RWPE2 (cell line): ENCODE results near the gene SHROOM2.

ENCODE experiments used
- ATAC-seq: fragments of 200-7000 bp; cut with Tn5 transposase; 3 replicates; pipeline ENCODE4 v1.9.1; 2021; ENCODE audit warnings: low read depth
- DNase-seq: peaks from one replicate; pipeline ENCODE4 v3.0.0-alpha.2; 2020; ENCODE audit warnings: low spot score
- H3K27ac ChIP-seq: fragments of 450-650 bp; 2 replicates; pipeline ENCODE4 v1.5.1; 2017; ENCODE audit warnings: mild to moderate bottlenecking; ENCODE audit not compliant: poor library complexity, severe bottlenecking
- H3K27me3 ChIP-seq: fragments of 250-450 bp; sonication (Bioruptor Pico); 2 replicates; pipeline ENCODE4 v1.5.1; 2021; ENCODE audit warnings: mild to moderate bottlenecking, moderate library complexity; ENCODE audit not compliant: insufficient read depth, poor library complexity, severe bottlenecking
- H3K36me3 ChIP-seq: fragments of 250-450 bp; sonication (Bioruptor Pico); 2 replicates; pipeline ENCODE4 v1.5.1; 2020; ENCODE audit warnings: low read depth, mild to moderate bottlenecking, moderate library complexity
- H3K4me1 ChIP-seq: fragments of 250-450 bp; sonication (Bioruptor Pico); 2 replicates; pipeline ENCODE4 v1.5.1; 2021; ENCODE audit warnings: mild to moderate bottlenecking, moderate library complexity; ENCODE audit not compliant: insufficient read depth, poor library complexity, severe bottlenecking
- H3K4me3 ChIP-seq: fragments of 250-450 bp; sonication (Bioruptor Pico); 2 replicates; pipeline ENCODE4 v1.5.1; 2021; ENCODE audit warnings: mild to moderate bottlenecking, moderate library complexity; ENCODE audit not compliant: severe bottlenecking
- H3K9me3 ChIP-seq: fragments of 250-450 bp; sonication (Bioruptor Pico); 2 replicates; pipeline ENCODE4 v1.5.1; 2021; ENCODE audit warnings: mild to moderate bottlenecking, moderate library complexity; ENCODE audit not compliant: severe bottlenecking
- TF ChIP-seq, protein P1 (sequence below): fragments of 450-650 bp; IDR thresholded peaks from one replicate; pipeline ENCODE4 v1.5.1; 2017; ENCODE audit warnings: mild to moderate bottlenecking, moderate library complexity; ENCODE audit not compliant: poor library complexity, severe bottlenecking

The SHROOM2 gene

DNA sequence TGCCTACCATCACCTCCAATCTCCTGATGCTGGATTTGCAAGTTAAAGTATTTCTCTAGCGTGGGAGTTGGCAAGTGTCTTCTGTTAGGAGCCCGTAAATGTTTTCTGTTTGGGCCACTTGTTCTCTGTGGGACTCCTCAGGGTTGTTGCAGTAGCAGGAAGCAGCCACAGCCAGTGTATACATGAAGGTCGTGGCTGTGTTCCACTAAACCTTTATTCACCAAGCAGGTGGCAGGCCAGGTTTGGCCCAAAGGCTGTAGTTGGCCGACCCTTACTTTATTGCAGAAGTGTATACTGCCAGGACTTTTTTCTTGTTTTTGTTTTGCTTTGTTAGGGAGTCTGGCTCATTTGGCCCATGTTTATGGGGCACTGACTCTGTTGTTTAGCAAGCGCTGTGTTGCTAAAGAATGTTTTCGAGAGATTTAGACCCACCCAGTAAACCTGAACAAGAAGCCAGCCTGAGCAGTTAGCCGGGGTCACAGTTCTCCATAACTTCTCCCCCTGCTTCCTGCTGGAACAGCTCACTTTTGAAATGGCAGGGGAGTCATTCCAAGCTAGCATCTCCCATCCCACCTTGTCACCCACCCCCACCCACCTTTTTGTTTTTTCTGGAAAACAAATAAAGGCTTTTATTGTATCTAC lies 58.8 kb downstream of the SHROOM2 start:
- TF ChIP-seq, protein P1, sequence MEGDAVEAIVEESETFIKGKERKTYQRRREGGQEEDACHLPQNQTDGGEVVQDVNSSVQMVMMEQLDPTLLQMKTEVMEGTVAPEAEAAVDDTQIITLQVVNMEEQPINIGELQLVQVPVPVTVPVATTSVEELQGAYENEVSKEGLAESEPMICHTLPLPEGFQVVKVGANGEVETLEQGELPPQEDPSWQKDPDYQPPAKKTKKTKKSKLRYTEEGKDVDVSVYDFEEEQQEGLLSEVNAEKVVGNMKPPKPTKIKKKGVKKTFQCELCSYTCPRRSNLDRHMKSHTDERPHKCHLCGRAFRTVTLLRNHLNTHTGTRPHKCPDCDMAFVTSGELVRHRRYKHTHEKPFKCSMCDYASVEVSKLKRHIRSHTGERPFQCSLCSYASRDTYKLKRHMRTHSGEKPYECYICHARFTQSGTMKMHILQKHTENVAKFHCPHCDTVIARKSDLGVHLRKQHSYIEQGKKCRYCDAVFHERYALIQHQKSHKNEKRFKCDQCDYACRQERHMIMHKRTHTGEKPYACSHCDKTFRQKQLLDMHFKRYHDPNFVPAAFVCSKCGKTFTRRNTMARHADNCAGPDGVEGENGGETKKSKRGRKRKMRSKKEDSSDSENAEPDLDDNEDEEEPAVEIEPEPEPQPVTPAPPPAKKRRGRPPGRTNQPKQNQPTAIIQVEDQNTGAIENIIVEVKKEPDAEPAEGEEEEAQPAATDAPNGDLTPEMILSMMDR: no peak
- Histone ChIP-seq H3K27ac (peak overlapping the region; percentile 71), H3K27me3 (no peaks in the 10 kb centered on the region), H3K36me3 (no peaks in the 10 kb centered on the region), H3K4me1 (peaks cover 13% of the 10 kb centered on the region), H3K9me3 (no peaks in the 10 kb centered on the region), H3K4me3 (no peak overlapping the region)
- DNase-seq (no peak), ATAC-seq (no peak)

DNA sequence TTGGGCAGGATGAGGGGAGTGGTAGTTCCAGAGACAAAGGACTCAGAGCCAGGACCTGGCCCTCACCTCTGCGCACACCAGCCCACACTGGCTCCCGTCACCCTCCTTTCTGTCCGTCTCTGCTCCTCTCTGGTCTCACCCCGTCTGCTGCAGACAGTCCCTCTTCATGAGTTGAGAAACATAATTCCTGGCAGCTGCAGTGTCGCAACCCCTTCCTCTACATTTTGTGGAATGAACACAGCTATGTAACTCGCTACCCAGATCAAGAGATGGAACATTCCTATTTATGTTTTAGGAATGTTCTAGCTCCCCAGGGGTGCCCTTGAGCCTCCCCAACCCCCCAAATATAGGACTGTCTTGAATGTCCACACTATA lies 59.3 kb downstream of the SHROOM2 start:
- peaks cover 13% of the 10 kb centered on the region for H3K4me1 ChIP-seq
- DNase-seq: no peak
- H3K27ac ChIP-seq: peak overlapping the region; percentile 71
- peak; percentile 54 for ATAC-seq
- no peaks in the 10 kb centered on the region for H3K27me3 ChIP-seq
- no peaks in the 10 kb centered on the region for H3K9me3 ChIP-seq
- TF ChIP-seq, protein P1: no peak
- no peaks in the 10 kb centered on the region for H3K36me3 ChIP-seq
- no peak overlapping the region for H3K4me3 ChIP-seq

DNA sequence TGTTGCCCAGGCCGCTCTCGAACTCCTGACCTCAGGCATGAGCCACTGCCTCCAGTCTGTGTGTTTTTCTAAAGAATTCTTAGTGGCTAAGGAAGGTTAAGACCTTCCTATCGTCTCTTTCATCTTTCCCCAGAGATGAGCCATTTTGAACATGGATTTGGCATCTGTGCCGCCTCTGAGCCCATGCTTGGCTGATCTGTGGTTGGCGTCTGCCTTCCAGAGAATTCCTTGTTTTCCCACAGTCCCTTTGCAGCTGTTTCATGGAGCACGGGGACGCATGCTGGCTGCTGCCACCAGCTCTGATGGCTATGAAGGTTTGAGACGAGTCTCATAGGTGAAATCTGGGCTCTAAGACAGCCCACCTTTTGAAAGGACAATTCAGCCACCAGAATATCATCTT lies 60.4 kb downstream of the SHROOM2 start:
- Histone ChIP-seq H3K9me3 (no peaks in the 10 kb centered on the region), H3K27me3 (no peaks in the 10 kb centered on the region), H3K4me3 (no peak overlapping the region), H3K36me3 (no peaks in the 10 kb centered on the region), H3K4me1 (peaks cover 13% of the 10 kb centered on the region), H3K27ac (peak overlapping the region; percentile 71)
- DNase-seq: no peak
- TF ChIP-seq, protein P1: no peak
- ATAC-seq: no peak

DNA sequence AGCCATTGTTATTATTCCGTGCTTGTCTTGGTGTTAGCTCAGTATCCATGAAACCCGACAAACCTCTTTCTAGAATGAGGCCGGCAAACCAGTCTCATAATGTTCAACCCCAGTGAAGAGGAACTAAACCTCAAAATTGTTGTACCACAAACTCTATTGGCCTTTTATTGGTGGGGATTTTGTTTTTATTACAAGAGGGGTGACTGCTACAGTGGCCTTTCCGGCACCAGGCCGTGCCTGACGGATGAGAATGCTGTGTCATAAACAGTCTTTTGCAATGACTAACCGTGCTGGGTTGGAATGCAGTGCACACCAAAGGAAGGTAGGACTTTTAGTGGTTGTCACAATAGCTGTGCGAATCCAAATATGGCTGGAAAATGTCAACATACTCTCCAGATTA lies 60.8 kb downstream of the SHROOM2 start:
- Histone ChIP-seq H3K4me1 (peaks cover 13% of the 10 kb centered on the region), H3K9me3 (no peaks in the 10 kb centered on the region), H3K27ac (peak overlapping the region; percentile 71), H3K27me3 (no peaks in the 10 kb centered on the region), H3K4me3 (no peak overlapping the region), H3K36me3 (no peaks in the 10 kb centered on the region)
- ATAC-seq (peak; percentile 92), DNase-seq (no peak)
- TF ChIP-seq, protein P1: no peak

DNA sequence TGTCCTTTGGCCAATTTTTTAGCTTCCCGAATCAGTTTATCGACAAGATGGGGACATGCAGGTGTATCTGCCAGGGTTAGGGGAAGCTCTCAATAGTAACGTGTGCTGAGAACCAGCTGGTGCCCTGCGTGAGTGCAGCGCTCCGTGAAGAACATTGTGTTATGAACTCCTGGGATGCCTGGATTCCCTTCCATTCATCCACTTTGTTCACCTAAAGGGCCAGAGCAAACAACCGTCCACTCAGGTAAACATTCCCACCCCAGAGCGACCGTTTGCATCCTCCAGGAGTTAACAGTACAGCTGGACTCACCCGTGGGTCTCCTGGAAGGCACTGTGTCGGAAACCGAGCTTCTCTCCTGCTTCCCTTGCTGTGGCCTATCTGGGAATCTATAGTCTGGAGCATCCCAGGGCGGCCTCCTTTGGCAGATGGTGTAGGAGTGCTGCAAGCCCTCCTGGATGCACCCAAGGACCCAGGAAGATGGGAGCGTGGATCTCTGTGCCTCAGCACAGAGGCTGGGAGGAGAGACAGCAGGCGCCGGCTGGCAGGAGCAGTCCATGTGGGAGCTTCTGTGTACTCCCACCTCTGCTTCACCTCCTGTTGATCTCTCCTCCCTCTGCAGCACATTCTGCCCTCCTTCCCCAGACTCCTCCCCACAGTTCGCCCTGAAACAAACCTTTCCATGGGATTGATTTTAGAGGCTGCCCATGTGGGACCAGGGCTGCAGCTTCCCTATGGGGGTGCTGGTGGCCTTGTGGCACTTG lies 62.7 kb downstream of the SHROOM2 start:
- Histone ChIP-seq H3K27me3 (no peaks in the 10 kb centered on the region), H3K4me3 (no peak overlapping the region), H3K27ac (no peak overlapping the region), H3K4me1 (peaks cover 13% of the 10 kb centered on the region), H3K9me3 (no peaks in the 10 kb centered on the region), H3K36me3 (no peaks in the 10 kb centered on the region)
- ATAC-seq: no peak
- TF ChIP-seq, protein P1: no peak
- DNase-seq: no peak
